ENCODE data around the gene FAM120A. TPM values are rescaled to one million over a fixed set of nuclear protein-coding genes. Genes with fewer than 3 reads are reported as not detected.
A peak's percentile ranks its signal among the peaks of the same experiment; 100 is the strongest.

Gene FAM120A
- total and polyA plus RNA-seq, 2 of the 13 experiments (the other 11 are each of a cell fraction or from before 2014, with no cell fraction given): 41.3 to 44.4 TPM

GRCh38 chr9:93525476-93525875, 74.0 kb downstream of the FAM120A start:
- peaks cover 7% of the 10 kb centered on the region for H3K79me2 ChIP-seq (ENCODE audit: insufficient read depth, low read length)
- H3K4me1 ChIP-seq (ENCODE audit: insufficient read depth, low read length): no peaks in the 10 kb centered on the region
- no peak overlapping the region for H3K4me3 ChIP-seq (replicated peaks in 1 of 3; ENCODE audit: insufficient read depth in 1 of 3, low read depth in 2 of 3, low read length in 3 of 3)
- FAIRE-seq (no peak), ATAC-seq (no peak), DNase-seq (ENCODE audit: low spot score) (no peak)
- H2AFZ ChIP-seq (ENCODE audit: low read length): no peak overlapping the region
- no peak for TF ChIP-seq PRPF4 (IDR thresholded peaks at IDR 0.05; ENCODE audit: low read depth, low read length, poor library complexity, severe bottlenecking)
- no peak for TF ChIP-seq TBX3 (IDR thresholded peaks at IDR 0.05; ENCODE audit: borderline replicate concordance)
- peak; percentile 42; the same call in 1 of the 2 replicates for TF ChIP-seq ZBTB33 (CRISPR knock-in tag; IDR thresholded peaks at IDR 0.05)
- in situ Hi-C loops (cut with HindIII; ENCODE audit: extremely low pct_ligation_motif_present, low pct_unique_long_range_greater_than_20kb): no loop called here
- H3K9ac ChIP-seq (ENCODE audit: insufficient read depth, low read depth, low read length): no peak overlapping the region
- ChIA-PET POLR2A (no interaction called here), CTCF (ENCODE audit: low intra/inter-chr PET ratio, low total read pairs) (no interaction called here)
- intact Hi-C loops (cut with micrococcal nuclease; ENCODE audit: unreplicated experiment): no loop called here
- no peaks in the 10 kb centered on the region for H3K27me3 ChIP-seq (ENCODE audit: control insufficient read depth in 1 of 2, insufficient read depth in 2 of 2, low read length in 2 of 2)
- no peak overlapping the region for H3K4me2 ChIP-seq (ENCODE audit: low read depth, low read length)
- WGBS (ENCODE audit: low lambda C conversion rate): 97% methylated on average over 5 of the region's 5 CpGs
- peaks cover 5% of the 10 kb centered on the region; the same call in 1 of the 2 replicates for H4K20me1 ChIP-seq (ENCODE audit: insufficient read depth, low read length)
- peaks cover 19 to 74% of the 10 kb centered on the region in 2 experiments for H3K36me3 ChIP-seq (replicated peaks in 1 of 2; ENCODE audit: control insufficient read depth in 1 of 2, insufficient read depth in 2 of 2, low read length in 2 of 2)
- BruUV-seq (replicated peaks): no TSS peak
- no peak overlapping the region for H3K27ac ChIP-seq (ENCODE audit: extremely low read length, insufficient read depth, low read length)
- H3K9me3 ChIP-seq (ENCODE audit: low read length): no peaks in the 10 kb centered on the region

DNA sequence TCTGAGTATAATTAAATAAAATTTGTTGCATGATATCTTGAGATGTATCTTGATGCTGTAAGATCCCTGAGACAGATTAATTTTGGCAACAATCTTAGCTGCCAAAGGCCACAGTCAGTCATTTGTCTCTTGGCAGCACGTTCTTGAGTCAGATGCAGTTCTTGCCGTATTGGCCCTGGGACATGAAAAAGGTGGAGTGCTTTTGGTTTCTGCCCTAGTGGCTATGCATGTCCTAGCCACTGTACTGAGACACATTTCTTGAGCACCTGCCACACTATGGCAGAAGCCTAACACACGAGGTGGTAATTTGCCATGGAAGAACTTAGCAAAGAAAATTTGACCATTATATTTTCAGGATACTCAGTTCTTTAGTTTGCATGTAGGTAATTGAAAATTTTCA, 79.9 kb downstream of the FAM120A start:
- intact Hi-C loops (cut with micrococcal nuclease; ENCODE audit: unreplicated experiment): no loop called here
- Histone ChIP-seq H3K79me2 (ENCODE audit: insufficient read depth, low read length) (no peaks in the 10 kb centered on the region), H4K20me1 (ENCODE audit: insufficient read depth, low read length) (no peaks in the 10 kb centered on the region), H3K9ac (ENCODE audit: insufficient read depth, low read depth, low read length) (no peak overlapping the region), H3K36me3 (replicated peaks in 1 of 2; ENCODE audit: control insufficient read depth in 1 of 2, insufficient read depth in 2 of 2, low read length in 2 of 2) (peaks cover 19 to 81% of the 10 kb centered on the region in 2 experiments), H3K4me2 (ENCODE audit: low read depth, low read length) (no peak overlapping the region), H3K4me1 (ENCODE audit: insufficient read depth, low read length) (no peaks in the 10 kb centered on the region), H3K9me3 (ENCODE audit: low read length) (no peaks in the 10 kb centered on the region), H3K4me3 (replicated peaks in 1 of 3; ENCODE audit: insufficient read depth in 1 of 3, low read depth in 2 of 3, low read length in 3 of 3) (no peak overlapping the region), H3K27ac (ENCODE audit: extremely low read length, insufficient read depth, low read length) (no peak overlapping the region), H3K27me3 (ENCODE audit: control insufficient read depth in 1 of 2, insufficient read depth in 2 of 2, low read length in 2 of 2) (no peaks in the 10 kb centered on the region), H2AFZ (ENCODE audit: low read length) (no peak overlapping the region)
- ChIA-PET CTCF (ENCODE audit: low intra/inter-chr PET ratio, low total read pairs) (no interaction called here), POLR2A (no interaction called here)
- 98% methylated on average over 3 of the region's 3 CpGs for WGBS (ENCODE audit: low lambda C conversion rate)
- ATAC-seq: peak; percentile 58; the same call in 2 of the 3 replicates
- in situ Hi-C loops (cut with HindIII; ENCODE audit: extremely low pct_ligation_motif_present, low pct_unique_long_range_greater_than_20kb): no loop called here
- FAIRE-seq: no peak
- TF ChIP-seq RBM22 (optimal IDR thresholded peaks at IDR 0.05; ENCODE audit: low read length) (peak; percentile 15), FOXO4 (CRISPR knock-in tag; conservative IDR thresholded peaks at IDR 0.05) (no peak)
- no peak for DNase-seq (ENCODE audit: low spot score)
- BruUV-seq (replicated peaks): no TSS peak

Measured in HepG2 (cell line).